Subcutaneous abdominal adipose tissue (tissue), 5 donors: ENCODE results near the gene ZNF844.
A peak's percentile ranks its signal among the peaks of the same experiment; 100 is the strongest.

Source experiments
- H3K27ac ChIP-seq: one replicate; pipeline ENCODE4 v1.7.0; 2013; ENCODE audit warnings: low read depth, mild to moderate bottlenecking, inconsistent platforms, low read length, moderate library complexity
- H3K27me3 ChIP-seq, 5 donors: one replicate each; pipeline ENCODE4 v1.7.0; 2013; ENCODE audit warnings: low read length in 5 of 5, inconsistent platforms in 1 of 5; ENCODE audit not compliant: control insufficient read depth in 5 of 5, insufficient read depth in 4 of 5
- H3K36me3 ChIP-seq, 5 donors: one replicate each; pipeline ENCODE4 v1.7.0; 2013; ENCODE audit warnings: low read length in 5 of 5; ENCODE audit not compliant: control insufficient read depth in 5 of 5, insufficient read depth in 5 of 5
- H3K4me1 ChIP-seq, 5 donors: one replicate each; pipeline ENCODE4 v1.7.0; 2013; ENCODE audit warnings: low read length in 5 of 5, mild to moderate bottlenecking in 3 of 5, moderate library complexity in 1 of 5; ENCODE audit not compliant: control insufficient read depth in 5 of 5, insufficient read depth in 5 of 5
- H3K4me3 ChIP-seq, 5 donors: one replicate each; pipeline ENCODE4 v1.7.0; 2013; ENCODE audit warnings: low read length in 5 of 5, low read depth in 1 of 5
- H3K9ac ChIP-seq, 5 donors: one replicate each; pipeline ENCODE4 v1.7.0; 2013; ENCODE audit warnings: low read length in 5 of 5, mild to moderate bottlenecking in 4 of 5, moderate library complexity in 3 of 5
- H3K9me3 ChIP-seq, 5 donors: one replicate each; pipeline ENCODE4 v1.7.0; 2013; ENCODE audit warnings: low read length in 5 of 5; ENCODE audit not compliant: control insufficient read depth in 5 of 5
- donor health status: healthy.
- donor health status: healthy.
- donor health status: healthy.
- donor health status: healthy.
- donor health status: healthy.

ZNF844 gene

GRCh38 chr19:12112701-12113100 lies 48.2 kb downstream of the ZNF844 start:
- peaks cover 0 to 3% (median 0%) of the 10 kb centered on the region in 5 donors for H3K4me1 ChIP-seq
- no peaks in the 10 kb centered on the region for H3K27me3 ChIP-seq
- H3K36me3 ChIP-seq, result peaks cover 20 to 33% (median 24%) of the 10 kb centered on the region in 5 donors
- peak overlapping the region in 1 of 5 donors; percentile 2 for H3K9ac ChIP-seq
- no peak overlapping the region for H3K27ac ChIP-seq
- H3K9me3 ChIP-seq, result peaks cover 8 to 28% (median 16%) of the 10 kb centered on the region in 5 donors
- H3K4me3 ChIP-seq, result peak overlapping the region in 1 of 5 donors; percentile 3

DNA sequence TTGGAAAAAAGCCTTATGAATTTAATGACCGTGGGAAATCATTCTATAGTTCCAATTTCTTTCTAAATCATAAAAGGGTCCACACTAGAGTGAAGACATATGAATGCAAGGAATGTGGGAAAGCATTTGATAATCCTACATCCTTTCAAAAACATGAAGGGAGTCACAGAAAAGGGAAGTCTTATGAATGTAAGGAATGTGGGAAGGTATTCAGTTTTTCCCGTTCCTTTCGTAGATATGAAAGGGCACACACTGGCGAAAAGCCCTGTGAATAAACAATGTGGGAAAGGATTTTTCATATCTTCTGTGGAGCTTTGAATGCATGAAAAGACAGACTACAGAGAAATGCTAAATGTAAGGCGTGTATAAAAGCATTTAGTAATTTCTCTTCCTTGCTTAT lies 48.6 kb downstream of the ZNF844 start:
- Histone ChIP-seq H3K27me3 (no peaks in the 10 kb centered on the region), H3K4me1 (peaks cover 0 to 3% (median 0%) of the 10 kb centered on the region in 5 donors), H3K27ac (no peak overlapping the region), H3K36me3 (peaks cover 20 to 33% (median 24%) of the 10 kb centered on the region in 5 donors), H3K9me3 (peaks cover 8 to 28% (median 16%) of the 10 kb centered on the region in 5 donors), H3K9ac (peak overlapping the region in 1 of 5 donors; percentile 2), H3K4me3 (no peak overlapping the region)

GRCh38 chr19:12117201-12117970 lies 52.9 kb downstream of the ZNF844 start:
- H3K36me3 ChIP-seq, result peaks cover 5 to 12% (median 7%) of the 10 kb centered on the region in 5 donors

DNA sequence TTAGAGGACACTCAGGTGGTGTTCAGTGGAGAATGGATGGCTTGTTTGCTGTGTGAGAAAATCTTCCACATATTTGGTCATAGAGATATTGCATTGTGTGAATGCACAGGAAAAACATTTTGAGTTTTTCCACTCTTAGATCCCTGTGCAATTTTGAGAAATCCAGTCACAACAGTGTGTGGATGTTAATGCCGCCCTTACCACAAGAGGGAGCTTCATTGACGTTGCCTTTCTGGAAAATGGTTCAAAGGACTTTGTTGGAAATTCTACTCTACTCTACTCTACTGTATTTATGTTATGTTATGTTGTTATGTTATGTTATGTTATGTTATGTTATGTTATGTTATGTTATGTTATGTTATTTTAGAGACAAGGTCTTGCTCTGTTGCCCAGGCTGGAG lies 62.2 kb downstream of the ZNF844 start:
- Histone ChIP-seq H3K27me3 (no peaks in the 10 kb centered on the region), H3K9ac (no peak overlapping the region), H3K4me1 (no peaks in the 10 kb centered on the region)

More at GRCh38 chr19:12117201-12117970, 52.9 kb downstream of the ZNF844 start:
- Histone ChIP-seq H3K27me3 (no peaks in the 10 kb centered on the region), H3K4me3 (no peak overlapping the region), H3K27ac (no peak overlapping the region), H3K4me1 (peaks cover 0 to 3% (median 0%) of the 10 kb centered on the region in 5 donors), H3K9ac (no peak overlapping the region), H3K9me3 (peaks cover 3 to 17% (median 10%) of the 10 kb centered on the region in 5 donors)

More for the DNA sequence above, 62.2 kb downstream of the ZNF844 start:
- no peak overlapping the region for H3K27ac ChIP-seq
- no peak overlapping the region for H3K4me3 ChIP-seq
- peaks cover 1 to 8% (median 7%) of the 10 kb centered on the region in 5 donors for H3K9me3 ChIP-seq
- no peaks in the 10 kb centered on the region for H3K36me3 ChIP-seq
